ENCODE data around the gene ARHGAP18. TPM values are rescaled to one million over a fixed set of nuclear protein-coding genes. Genes with fewer than 3 reads are reported as not detected.

Gene ARHGAP18
- polyA plus RNA-seq, 1 donor from 2014 or later = 3.5 TPM

DNA sequence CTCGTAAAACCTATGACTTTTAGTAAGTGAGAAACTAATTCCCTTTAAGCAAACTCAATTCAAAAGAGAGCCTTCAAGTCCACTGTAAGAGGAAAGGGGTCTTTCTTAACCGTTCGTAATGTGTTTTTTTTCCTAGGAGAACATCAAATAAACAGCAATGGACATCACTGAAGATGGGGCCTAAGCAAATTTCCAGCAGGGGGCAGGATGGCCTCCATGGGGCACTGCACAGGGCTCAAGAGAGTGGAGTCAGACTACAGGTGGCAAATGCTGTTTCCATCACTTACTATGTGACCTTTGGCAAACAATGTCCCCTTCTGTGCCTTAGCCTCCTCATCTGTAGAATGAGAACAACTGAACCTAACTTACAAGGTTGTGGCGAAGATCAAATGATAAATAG, 88.7 kb downstream of the ARHGAP18 start:
- Mint-ChIP-seq H3K27ac (no peak overlapping the region), H3K9me3 (no peaks in the 10 kb centered on the region), H3K36me3 (peaks cover 7% of the 10 kb centered on the region), H3K27me3 (no peaks in the 10 kb centered on the region), H3K4me3 (no peak overlapping the region), H3K4me1 (peaks cover 0 to 3% (median 0%) of the 10 kb centered on the region in 3 donors)

DNA sequence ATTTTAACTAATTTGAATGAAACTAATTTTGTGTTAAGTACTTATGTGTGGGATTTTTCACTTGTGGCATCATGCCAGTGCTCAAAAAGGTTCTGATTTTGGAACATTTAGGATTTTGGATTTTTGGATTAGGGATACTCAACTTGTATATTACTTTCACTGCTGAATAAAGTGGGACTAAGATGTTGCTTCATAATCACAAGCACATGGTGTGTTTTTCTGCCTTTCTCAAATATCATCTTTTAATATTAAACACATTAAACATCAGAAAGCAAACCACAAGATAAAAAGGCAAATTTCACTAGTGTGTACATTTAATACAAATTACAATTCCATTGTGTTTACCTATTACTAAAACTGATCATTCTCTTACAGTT, 89.8 kb downstream of the ARHGAP18 start:
- H3K4me1 Mint-ChIP-seq = peaks cover 0 to 3% (median 0%) of the 10 kb centered on the region in 3 donors
- H3K36me3 Mint-ChIP-seq = peaks cover 7% of the 10 kb centered on the region
- no peak overlapping the region for H3K4me3 Mint-ChIP-seq
- no peaks in the 10 kb centered on the region for H3K27me3 Mint-ChIP-seq
- no peaks in the 10 kb centered on the region for H3K9me3 Mint-ChIP-seq
- no peak overlapping the region for H3K27ac Mint-ChIP-seq

DNA sequence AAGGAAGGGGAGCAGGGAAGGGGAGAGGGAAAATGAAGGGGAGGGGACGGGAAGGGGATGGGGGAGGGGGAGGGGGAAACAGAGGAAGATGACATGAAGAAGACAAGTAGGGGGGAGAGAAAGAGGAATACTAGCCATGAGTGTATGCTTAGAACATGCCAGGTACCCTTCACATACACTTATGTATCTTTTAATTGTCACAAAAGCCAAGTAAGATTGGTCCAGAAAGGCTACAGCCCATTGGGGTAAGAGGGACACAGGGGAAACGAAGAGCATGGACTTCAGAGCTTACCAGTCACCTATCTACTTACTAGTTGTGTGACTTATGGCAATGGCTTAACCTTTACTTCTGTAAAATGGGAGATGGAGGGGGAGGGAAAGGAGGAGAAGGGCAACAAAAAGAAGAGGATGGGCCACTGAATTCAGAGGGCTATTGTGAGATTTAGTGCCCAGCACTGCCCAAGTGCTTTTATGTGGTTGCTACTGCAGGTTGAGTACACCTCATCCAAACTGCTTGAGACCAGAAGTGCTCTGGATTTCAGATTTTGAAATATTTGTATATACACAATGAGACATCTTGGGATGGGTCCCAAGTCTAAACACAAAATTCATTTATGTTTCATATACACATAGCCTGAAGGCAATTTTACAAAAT, 90.3 kb downstream of the ARHGAP18 start:
- Mint-ChIP-seq H3K4me1 (peaks cover 0 to 3% (median 0%) of the 10 kb centered on the region in 3 donors), H3K9me3 (no peaks in the 10 kb centered on the region), H3K27me3 (no peaks in the 10 kb centered on the region), H3K27ac (no peak overlapping the region), H3K4me3 (no peak overlapping the region), H3K36me3 (peaks cover 8% of the 10 kb centered on the region)

DNA sequence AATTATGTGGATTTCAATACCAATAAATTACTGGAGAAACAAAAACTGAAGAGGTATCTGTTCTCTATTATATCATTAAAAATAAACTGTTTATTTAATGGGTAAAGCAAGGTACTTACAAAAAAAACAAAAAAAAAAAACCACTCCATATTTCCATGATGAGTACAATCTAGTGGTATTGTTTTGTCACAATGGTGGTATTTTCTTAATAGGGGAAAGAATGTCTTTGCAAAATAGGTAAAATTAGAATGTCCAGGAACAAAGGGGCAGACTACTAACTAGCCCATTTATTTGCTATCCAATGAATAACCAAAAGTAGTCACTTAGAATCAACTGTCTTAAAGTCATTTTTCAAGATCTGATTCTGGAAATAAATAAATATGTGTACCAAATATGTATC, 92.0 kb downstream of the ARHGAP18 start:
- Mint-ChIP-seq H3K36me3 (peaks cover 6% of the 10 kb centered on the region), H3K27me3 (no peaks in the 10 kb centered on the region)

DNA sequence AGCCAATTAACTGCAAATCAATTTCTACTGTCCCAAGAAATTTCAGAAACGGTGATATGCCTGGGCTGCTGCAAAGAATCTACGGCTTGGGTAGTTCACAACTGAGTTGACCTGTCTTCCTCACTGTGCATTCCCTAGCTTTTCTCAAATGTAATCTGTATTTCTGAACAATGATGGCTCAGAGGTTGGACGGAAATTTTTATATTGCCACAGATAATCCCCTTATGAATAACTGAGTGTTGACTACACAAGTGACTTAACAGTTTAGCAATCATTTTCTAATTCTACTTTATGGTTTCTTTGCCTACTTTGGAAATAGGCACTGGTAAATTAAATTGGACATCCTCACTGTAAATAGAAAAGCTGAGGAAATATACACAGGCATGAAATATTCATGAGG, 94.5 kb downstream of the ARHGAP18 start:
- no peaks in the 10 kb centered on the region for H3K27me3 Mint-ChIP-seq
- H3K27ac Mint-ChIP-seq = no peak overlapping the region
- no peak overlapping the region for H3K4me3 Mint-ChIP-seq
- H3K36me3 Mint-ChIP-seq = peaks cover 6% of the 10 kb centered on the region
- no peaks in the 10 kb centered on the region for H3K4me1 Mint-ChIP-seq
- no peaks in the 10 kb centered on the region for H3K9me3 Mint-ChIP-seq

More for the DNA sequence above, 92.0 kb downstream of the ARHGAP18 start:
- H3K9me3 Mint-ChIP-seq = no peaks in the 10 kb centered on the region
- no peak overlapping the region for H3K27ac Mint-ChIP-seq
- peaks cover 0 to 1% (median 0%) of the 10 kb centered on the region in 3 donors for H3K4me1 Mint-ChIP-seq
- no peak overlapping the region for H3K4me3 Mint-ChIP-seq

DNA sequence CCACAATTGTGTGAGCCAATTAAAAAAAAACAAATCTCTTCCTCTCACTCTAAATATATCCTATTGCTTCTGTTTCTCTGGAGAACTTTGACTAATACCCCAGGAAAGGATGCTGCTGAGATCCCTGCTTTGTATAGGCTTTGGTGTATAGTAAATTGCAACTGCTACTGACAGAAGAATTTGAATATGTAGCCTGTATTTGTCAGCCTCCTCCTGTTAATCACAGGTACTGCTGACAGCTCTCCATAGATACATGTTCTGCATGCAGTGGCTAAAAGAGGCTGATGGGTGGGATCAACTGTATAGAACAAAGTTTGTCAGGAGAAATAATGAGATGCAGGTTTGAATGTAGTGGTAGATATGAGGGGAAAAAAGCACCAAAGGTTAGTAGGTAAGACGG, 95.0 kb downstream of the ARHGAP18 start:
- Mint-ChIP-seq H3K36me3 (peaks cover 8% of the 10 kb centered on the region), H3K27me3 (no peaks in the 10 kb centered on the region), H3K9me3 (no peaks in the 10 kb centered on the region)

DNA sequence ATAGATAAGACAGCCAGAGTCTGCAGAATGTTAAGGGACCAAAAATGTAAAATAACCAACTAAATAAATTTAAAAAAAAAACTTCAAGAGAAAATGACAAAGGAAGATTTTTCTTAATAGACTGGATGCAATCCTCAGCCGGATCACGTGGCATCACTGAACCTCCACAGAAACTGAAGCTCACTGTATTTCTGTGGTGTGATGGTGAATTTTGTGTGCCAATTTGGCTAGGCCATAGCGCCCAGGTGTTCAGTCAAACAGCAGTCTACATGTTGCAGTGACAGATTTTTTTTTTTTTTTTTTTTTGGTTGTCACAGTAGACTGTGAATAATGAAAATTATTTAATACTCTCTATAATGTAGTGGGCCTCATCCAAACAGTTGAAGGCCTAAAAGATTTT, 95.5 kb downstream of the ARHGAP18 start:
- H3K27me3 Mint-ChIP-seq = no peaks in the 10 kb centered on the region
- H3K4me3 Mint-ChIP-seq = no peak overlapping the region
- peaks cover 11% of the 10 kb centered on the region for H3K36me3 Mint-ChIP-seq
- no peaks in the 10 kb centered on the region for H3K9me3 Mint-ChIP-seq
- H3K4me1 Mint-ChIP-seq = no peaks in the 10 kb centered on the region
- H3K27ac Mint-ChIP-seq = no peak overlapping the region

More for the DNA sequence above, 95.0 kb downstream of the ARHGAP18 start:
- Mint-ChIP-seq H3K4me1 (no peaks in the 10 kb centered on the region), H3K27ac (no peak overlapping the region), H3K4me3 (no peak overlapping the region)

DNA sequence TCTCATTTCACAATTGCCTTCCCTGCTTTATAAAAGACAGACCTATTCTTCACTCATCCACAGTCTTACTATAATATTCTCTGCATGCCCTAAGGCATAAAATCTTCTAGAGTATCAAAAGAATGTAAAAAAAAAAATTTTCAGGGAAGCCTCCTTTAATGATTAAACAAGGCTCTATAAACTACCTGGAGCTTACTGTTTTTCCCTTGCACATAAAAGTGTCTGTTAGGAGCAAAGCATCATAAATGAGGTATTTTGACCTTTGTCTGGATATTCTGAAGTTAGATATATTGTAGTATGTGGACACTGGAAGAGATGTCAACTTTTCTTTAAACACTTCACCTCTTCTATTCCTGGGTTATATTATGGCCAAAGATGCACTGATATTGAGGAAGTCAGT, 97.5 kb downstream of the ARHGAP18 start:
- Mint-ChIP-seq H3K36me3 (peaks cover 8% of the 10 kb centered on the region), H3K4me1 (no peaks in the 10 kb centered on the region), H3K4me3 (no peak overlapping the region), H3K9me3 (no peaks in the 10 kb centered on the region), H3K27ac (no peak overlapping the region), H3K27me3 (no peaks in the 10 kb centered on the region)

DNA sequence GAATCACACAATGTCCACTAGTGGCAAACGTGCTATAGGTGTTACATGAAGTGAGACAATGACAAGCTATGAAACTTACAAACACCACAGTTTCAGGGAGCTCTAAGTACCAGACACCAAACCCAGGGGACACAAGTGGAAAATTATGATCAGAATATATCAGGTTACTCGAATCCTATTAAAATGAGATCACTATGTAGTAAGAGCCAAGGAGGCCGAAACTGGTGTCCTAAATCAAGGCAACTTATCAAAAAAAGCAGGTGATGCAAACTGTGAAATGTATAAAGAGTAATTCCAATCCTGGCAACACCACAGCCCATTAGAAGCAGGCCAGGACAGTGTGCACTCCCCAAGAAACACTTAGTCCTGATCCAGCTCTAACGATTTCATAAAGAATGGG, 100.3 kb downstream of the ARHGAP18 start:
- Mint-ChIP-seq H3K27ac (no peak overlapping the region), H3K27me3 (no peaks in the 10 kb centered on the region), H3K4me1 (no peaks in the 10 kb centered on the region)

DNA sequence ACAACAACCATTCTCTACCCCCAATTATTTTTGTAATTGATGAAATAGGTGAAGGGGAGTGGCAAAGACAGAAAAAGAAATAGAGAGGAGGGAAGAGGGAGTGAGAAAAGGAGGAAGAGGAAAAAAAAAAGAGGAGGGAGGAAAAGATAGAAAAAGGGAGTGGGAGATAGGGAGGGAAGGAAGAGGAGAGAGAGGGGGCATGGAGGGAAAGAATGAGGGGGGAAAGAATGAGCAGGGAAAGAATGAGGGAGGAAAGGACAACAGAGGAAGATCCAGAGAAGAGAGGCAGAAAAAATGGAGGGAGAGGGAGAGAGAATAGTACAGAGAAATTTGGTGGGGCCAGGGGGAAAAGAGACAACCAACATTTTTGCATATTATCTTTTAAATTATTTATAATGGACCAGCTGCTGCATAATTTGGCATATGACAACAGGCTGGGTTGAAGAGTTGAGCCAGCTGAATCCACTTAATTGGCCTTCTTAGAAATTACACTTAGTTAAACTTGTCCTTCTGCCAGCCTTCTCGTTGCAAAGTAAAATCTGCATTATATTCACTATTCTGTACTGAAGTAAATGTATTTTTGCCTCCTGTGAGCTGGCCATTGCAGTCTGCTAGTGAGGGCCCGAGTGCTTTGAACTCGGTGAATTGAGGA, 101.0 kb downstream of the ARHGAP18 start:
- Mint-ChIP-seq H3K4me3 (no peak overlapping the region), H3K27me3 (no peaks in the 10 kb centered on the region), H3K27ac (no peak overlapping the region), H3K9me3 (no peaks in the 10 kb centered on the region), H3K4me1 (no peaks in the 10 kb centered on the region), H3K36me3 (peaks cover 5% of the 10 kb centered on the region)

More for the DNA sequence above, 100.3 kb downstream of the ARHGAP18 start:
- H3K9me3 Mint-ChIP-seq = no peaks in the 10 kb centered on the region
- peaks cover 5% of the 10 kb centered on the region for H3K36me3 Mint-ChIP-seq
- H3K4me3 Mint-ChIP-seq = no peak overlapping the region

DNA sequence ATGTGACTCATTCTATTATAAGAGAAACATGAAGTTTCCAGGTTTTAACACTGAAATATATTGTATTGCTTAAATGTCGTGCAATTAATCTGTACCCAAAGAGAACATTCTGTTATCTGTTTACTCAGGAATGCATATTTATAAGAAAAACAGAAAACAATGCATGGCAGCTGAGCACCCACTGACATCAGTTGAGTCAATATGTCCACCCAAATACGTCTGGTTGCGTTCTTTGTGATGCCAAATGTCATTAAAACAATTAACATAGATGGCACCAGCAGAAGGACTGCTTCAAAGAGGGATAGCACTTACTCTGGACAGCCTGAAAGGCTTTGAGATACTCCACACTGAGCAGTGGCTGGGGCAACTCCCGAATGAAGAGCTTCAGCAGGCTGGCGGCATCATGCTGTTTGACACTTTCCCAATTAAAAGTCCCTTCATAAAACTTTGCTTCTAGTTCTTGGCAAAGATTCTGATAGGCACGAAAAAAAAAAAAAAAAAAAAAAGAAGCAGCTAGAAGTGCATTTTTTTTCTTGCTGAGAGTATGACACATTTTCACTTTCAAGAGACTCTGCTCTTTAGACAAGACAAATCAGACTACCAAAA, 102.3 kb downstream of the ARHGAP18 start:
- Mint-ChIP-seq H3K4me3 (no peak overlapping the region), H3K4me1 (no peaks in the 10 kb centered on the region), H3K27me3 (no peaks in the 10 kb centered on the region), H3K27ac (no peak overlapping the region), H3K9me3 (no peaks in the 10 kb centered on the region), H3K36me3 (peaks cover 5% of the 10 kb centered on the region)

DNA sequence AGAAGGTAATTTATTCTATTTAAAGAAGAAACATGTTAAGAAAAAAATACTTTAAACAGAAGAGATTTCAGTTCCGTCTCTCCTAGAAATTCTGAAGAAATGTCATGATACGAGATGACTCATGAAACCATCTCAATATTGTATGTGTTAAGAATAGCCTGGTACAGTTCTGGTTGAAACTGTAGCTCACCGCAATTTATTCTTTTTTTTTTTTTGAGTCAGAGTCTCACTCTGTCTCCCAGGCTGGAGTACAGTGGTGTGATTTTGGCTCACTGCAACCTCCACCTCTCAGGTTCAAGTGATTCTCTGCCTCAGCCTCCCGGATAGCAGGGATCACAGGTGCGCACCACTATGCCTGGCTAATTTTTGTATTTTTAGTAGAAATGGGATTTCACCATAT, 103.3 kb downstream of the ARHGAP18 start:
- no peak overlapping the region for H3K27ac Mint-ChIP-seq
- H3K4me1 Mint-ChIP-seq = no peaks in the 10 kb centered on the region
- no peaks in the 10 kb centered on the region for H3K27me3 Mint-ChIP-seq
- H3K36me3 Mint-ChIP-seq = peaks cover 5% of the 10 kb centered on the region
- H3K9me3 Mint-ChIP-seq = no peaks in the 10 kb centered on the region
- H3K4me3 Mint-ChIP-seq = no peak overlapping the region

DNA sequence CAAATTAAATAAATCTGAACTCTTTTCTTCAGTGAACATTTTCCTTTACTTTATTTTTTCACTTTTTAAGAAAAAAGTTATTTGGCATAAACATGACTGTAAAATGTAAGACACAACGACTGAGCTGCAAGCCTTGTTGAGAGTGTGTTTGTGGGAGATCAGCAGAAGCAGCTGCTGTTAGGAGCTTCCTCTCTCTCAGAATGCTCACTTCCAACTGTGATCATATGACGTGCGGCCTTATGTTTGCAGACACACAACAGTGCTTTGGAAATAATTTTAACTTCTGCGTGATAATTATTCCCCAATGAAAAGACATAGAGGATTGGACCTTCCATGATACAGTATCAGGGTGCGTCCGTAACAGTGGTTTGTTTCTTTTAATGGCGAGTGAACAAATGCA, 104.0 kb downstream of the ARHGAP18 start:
- peaks cover 5% of the 10 kb centered on the region for H3K36me3 Mint-ChIP-seq
- H3K9me3 Mint-ChIP-seq = no peaks in the 10 kb centered on the region
- H3K4me1 Mint-ChIP-seq = no peaks in the 10 kb centered on the region

DNA sequence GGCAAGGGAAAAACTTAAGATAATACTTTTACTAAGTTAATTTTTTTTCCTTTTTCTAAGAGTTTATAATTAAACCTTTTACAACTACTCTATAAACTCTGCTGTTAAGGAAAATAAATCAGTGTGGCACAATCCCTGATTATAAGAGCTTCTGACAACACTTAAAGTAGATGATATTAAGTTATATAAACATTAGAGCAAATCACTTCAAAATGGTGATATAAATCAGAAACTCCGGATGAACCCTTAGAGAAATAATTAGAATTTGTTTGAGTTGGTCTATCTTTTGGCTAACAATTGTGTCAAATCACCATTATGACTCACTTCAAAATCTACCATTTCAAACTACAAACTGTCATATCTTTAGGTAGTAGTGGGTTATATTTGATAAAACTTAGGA, 104.9 kb downstream of the ARHGAP18 start:
- peaks cover 4% of the 10 kb centered on the region for H3K36me3 Mint-ChIP-seq
- H3K27me3 Mint-ChIP-seq = no peaks in the 10 kb centered on the region
- H3K27ac Mint-ChIP-seq = no peak overlapping the region
- H3K4me1 Mint-ChIP-seq = no peaks in the 10 kb centered on the region
- no peak overlapping the region for H3K4me3 Mint-ChIP-seq
- H3K9me3 Mint-ChIP-seq = no peaks in the 10 kb centered on the region

More for the DNA sequence above, 104.0 kb downstream of the ARHGAP18 start:
- no peaks in the 10 kb centered on the region for H3K27me3 Mint-ChIP-seq
- no peak overlapping the region for H3K4me3 Mint-ChIP-seq
- H3K27ac Mint-ChIP-seq = no peak overlapping the region

DNA sequence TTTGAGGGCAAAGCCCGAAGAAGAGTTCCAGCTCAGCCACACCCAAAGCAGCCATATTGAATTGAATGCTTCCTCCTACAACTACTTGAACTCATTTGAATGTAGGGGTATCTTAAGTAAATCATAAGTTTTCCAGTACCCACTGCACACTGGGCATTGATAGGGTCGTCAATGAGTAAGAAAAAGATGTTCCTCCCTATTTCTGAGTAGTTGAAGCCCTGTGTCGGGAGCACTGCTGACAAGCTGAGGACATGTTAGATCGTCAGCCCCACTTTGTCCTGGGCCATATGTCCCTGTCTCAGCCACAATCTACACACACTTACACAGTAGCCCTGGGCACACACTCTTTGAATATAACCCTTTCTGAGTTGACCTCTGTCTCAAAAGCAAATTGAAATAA, 105.7 kb downstream of the ARHGAP18 start:
- Mint-ChIP-seq H3K4me1 (no peaks in the 10 kb centered on the region), H3K4me3 (no peak overlapping the region), H3K9me3 (no peaks in the 10 kb centered on the region), H3K27ac (no peak overlapping the region), H3K27me3 (no peaks in the 10 kb centered on the region), H3K36me3 (no peaks in the 10 kb centered on the region)

DNA sequence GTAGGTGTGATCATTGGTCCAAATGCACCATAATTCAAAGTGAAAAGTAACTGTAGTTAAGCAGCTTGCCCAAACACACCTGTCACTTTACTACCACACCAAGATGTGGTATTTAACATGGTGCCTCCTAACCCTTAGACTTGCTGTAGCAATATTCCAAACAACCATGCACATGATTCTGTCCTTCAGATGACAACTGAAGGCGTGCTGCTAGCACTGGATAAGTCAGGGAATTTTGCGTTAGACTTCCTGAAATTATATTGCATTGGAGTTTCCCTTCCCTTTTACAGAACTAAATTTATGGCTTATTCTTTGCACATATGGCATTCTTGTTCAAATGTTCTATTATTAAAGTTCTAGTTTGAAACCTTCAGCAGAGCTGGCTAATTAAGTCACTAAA, 106.2 kb downstream of the ARHGAP18 start:
- no peaks in the 10 kb centered on the region for H3K27me3 Mint-ChIP-seq
- no peak overlapping the region for H3K4me3 Mint-ChIP-seq
- H3K4me1 Mint-ChIP-seq = no peaks in the 10 kb centered on the region
- no peaks in the 10 kb centered on the region for H3K9me3 Mint-ChIP-seq
- H3K36me3 Mint-ChIP-seq = no peaks in the 10 kb centered on the region
- no peak overlapping the region for H3K27ac Mint-ChIP-seq

Measured in IgD-negative memory B cell (primary cell).